ENCODE results near the gene LPCAT2. TPM values are rescaled to one million over a fixed set of nuclear protein-coding genes. Genes with fewer than 3 reads are reported as not detected.
A peak's percentile ranks its signal among the peaks of the same experiment; 100 is the strongest.

The LPCAT2 gene
- polyA plus RNA-seq, 3 donors = 28.5 to 49.7 (median 47.1) TPM

DNA sequence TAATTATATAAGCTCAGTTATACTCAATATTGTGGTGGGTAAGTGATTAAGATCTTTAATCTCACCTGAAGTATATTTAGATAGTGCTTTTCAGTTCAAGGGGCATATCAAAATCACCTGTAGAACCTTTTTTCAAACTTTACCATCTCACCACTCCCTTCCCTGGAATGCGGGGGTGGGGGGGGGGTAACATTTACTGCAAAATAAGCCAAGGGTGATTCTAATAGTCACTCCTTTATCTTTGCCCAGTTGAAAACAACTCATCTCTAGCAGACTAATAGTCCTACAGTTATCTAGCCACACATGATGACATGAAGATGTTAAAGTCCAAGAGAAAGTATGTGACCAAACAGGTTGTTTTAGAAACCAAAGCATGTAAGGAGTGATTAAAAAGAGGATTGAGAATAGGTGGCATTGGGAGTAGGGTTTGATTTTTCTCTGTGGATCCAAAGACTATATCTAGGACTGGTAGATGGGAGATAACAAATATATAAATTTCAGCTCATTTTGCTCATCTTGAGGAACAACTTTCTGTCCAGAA, 21.5 kb downstream of the LPCAT2 start:
- peak overlapping the region in 1 of 7 donors; percentile 12 for H3K27ac Mint-ChIP-seq
- intact Hi-C loops (cut with micrococcal nuclease) = no loop called here

DNA sequence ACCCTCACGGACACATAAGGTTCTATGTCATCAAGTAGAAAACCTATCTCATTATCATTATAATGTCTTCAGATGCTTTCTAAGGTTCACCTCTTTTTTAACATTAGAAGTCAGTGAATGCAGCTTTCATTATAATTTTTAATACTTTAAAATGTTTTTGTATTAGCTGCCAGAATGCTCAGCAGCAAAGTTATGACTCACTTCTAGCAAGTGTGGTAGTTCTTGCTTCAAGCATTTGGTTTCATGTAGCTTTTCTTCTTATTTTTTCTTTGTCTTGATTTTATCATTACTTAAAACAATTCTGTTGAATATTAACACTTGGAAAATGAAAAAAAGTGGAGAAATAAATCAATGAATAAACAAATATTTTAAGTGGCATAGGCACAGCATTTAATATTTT, 23.4 kb downstream of the LPCAT2 start:
- H3K79me2 ChIP-seq (ENCODE audit: insufficient read depth, low read length) = no peaks in the 10 kb centered on the region
- no peak overlapping the region for H3K9ac ChIP-seq (ENCODE audit: insufficient read depth, low read length, poor library complexity, severe bottlenecking)
- no peaks in the 10 kb centered on the region for H3K9me3 ChIP-seq (replicated peaks in 1 of 2; ENCODE audit: control insufficient read depth in 1 of 2, insufficient read depth in 1 of 2, low read length in 2 of 2)
- H3K27ac ChIP-seq (ENCODE audit: low read depth in 1 of 2, low read length in 2 of 2) = no peak overlapping the region
- Mint-ChIP-seq H3K36me3 (peaks cover 56 to 58% of the 10 kb centered on the region in 2 donors), H3K9me3 (peaks cover 0 to 3% (median 0%) of the 10 kb centered on the region in 7 donors), H3K27me3 (ENCODE audit: low read depth in 3 of 3) (no peaks in the 10 kb centered on the region), H3K4me1 (peaks cover 12% of the 10 kb centered on the region), H3K4me3 (no peak overlapping the region), H3K27ac (peak overlapping the region in 1 of 7 donors; percentile 19)
- H3K27me3 ChIP-seq (ENCODE audit: control insufficient read depth in 2 of 2, insufficient read depth in 2 of 2, low read length in 2 of 2) = no peaks in the 10 kb centered on the region
- WGBS (ENCODE audit: insufficient coverage) = no CpG with 5 or more reads among the region's 1 CpG
- TF ChIP-seq, protein P1, sequence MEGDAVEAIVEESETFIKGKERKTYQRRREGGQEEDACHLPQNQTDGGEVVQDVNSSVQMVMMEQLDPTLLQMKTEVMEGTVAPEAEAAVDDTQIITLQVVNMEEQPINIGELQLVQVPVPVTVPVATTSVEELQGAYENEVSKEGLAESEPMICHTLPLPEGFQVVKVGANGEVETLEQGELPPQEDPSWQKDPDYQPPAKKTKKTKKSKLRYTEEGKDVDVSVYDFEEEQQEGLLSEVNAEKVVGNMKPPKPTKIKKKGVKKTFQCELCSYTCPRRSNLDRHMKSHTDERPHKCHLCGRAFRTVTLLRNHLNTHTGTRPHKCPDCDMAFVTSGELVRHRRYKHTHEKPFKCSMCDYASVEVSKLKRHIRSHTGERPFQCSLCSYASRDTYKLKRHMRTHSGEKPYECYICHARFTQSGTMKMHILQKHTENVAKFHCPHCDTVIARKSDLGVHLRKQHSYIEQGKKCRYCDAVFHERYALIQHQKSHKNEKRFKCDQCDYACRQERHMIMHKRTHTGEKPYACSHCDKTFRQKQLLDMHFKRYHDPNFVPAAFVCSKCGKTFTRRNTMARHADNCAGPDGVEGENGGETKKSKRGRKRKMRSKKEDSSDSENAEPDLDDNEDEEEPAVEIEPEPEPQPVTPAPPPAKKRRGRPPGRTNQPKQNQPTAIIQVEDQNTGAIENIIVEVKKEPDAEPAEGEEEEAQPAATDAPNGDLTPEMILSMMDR (IDR thresholded peaks at IDR 0.05) = no peak
- H2AFZ ChIP-seq (ENCODE audit: insufficient read depth, low read depth, low read length, poor library complexity, severe bottlenecking) = no peak overlapping the region
- H4K20me1 ChIP-seq (ENCODE audit: insufficient read depth, low read length) = peaks cover 3% of the 10 kb centered on the region
- H3K4me3 ChIP-seq (replicated peaks in 1 of 3; ENCODE audit: low read depth in 2 of 3, low read length in 3 of 3) = no peak overlapping the region
- H3K4me1 ChIP-seq (ENCODE audit: control insufficient read depth in 1 of 2, insufficient read depth in 2 of 2, low read length in 2 of 2) = peaks cover 3 to 13% of the 10 kb centered on the region in 2 donors
- no peak overlapping the region for H3K4me2 ChIP-seq (replicated peaks; ENCODE audit: extremely low read depth, low read length, poor library complexity, severe bottlenecking)
- H3K36me3 ChIP-seq (replicated peaks in 1 of 2; ENCODE audit: control insufficient read depth in 1 of 2, insufficient read depth in 2 of 2, low read length in 2 of 2) = peaks cover 56 to 89% of the 10 kb centered on the region in 2 donors
- DNase-seq = no peak
- intact Hi-C loops (cut with micrococcal nuclease) = no loop called here

More for the DNA sequence above, 21.5 kb downstream of the LPCAT2 start:
- Histone ChIP-seq H3K27me3 (ENCODE audit: control insufficient read depth in 2 of 2, insufficient read depth in 2 of 2, low read length in 2 of 2) (no peaks in the 10 kb centered on the region), H3K79me2 (ENCODE audit: insufficient read depth, low read length) (no peaks in the 10 kb centered on the region), H3K27ac (ENCODE audit: low read depth in 1 of 2, low read length in 2 of 2) (no peak overlapping the region), H3K9ac (ENCODE audit: insufficient read depth, low read length, poor library complexity, severe bottlenecking) (no peak overlapping the region), H3K4me3 (replicated peaks in 1 of 3; ENCODE audit: low read depth in 2 of 3, low read length in 3 of 3) (no peak overlapping the region), H4K20me1 (ENCODE audit: insufficient read depth, low read length) (peaks cover 4% of the 10 kb centered on the region), H3K9me3 (replicated peaks in 1 of 2; ENCODE audit: control insufficient read depth in 1 of 2, insufficient read depth in 1 of 2, low read length in 2 of 2) (no peaks in the 10 kb centered on the region), H3K4me2 (replicated peaks; ENCODE audit: extremely low read depth, low read length, poor library complexity, severe bottlenecking) (no peak overlapping the region), H3K36me3 (replicated peaks in 1 of 2; ENCODE audit: control insufficient read depth in 1 of 2, insufficient read depth in 2 of 2, low read length in 2 of 2) (peaks cover 57 to 84% of the 10 kb centered on the region in 2 donors), H2AFZ (ENCODE audit: insufficient read depth, low read depth, low read length, poor library complexity, severe bottlenecking) (no peak overlapping the region), H3K4me1 (ENCODE audit: control insufficient read depth in 1 of 2, insufficient read depth in 2 of 2, low read length in 2 of 2) (peaks cover 3 to 10% of the 10 kb centered on the region in 2 donors)
- H3K4me1 Mint-ChIP-seq = peaks cover 8% of the 10 kb centered on the region
- H3K9me3 Mint-ChIP-seq = peaks cover 0 to 3% (median 0%) of the 10 kb centered on the region in 7 donors
- no peaks in the 10 kb centered on the region for H3K27me3 Mint-ChIP-seq (ENCODE audit: low read depth in 3 of 3)
- no peak overlapping the region for H3K4me3 Mint-ChIP-seq
- no peak for DNase-seq
- TF ChIP-seq, protein P1 (IDR thresholded peaks at IDR 0.05) = no peak
- WGBS (ENCODE audit: insufficient coverage) = no CpG with 5 or more reads among the region's 1 CpG
- peaks cover 52 to 59% of the 10 kb centered on the region in 2 donors for H3K36me3 Mint-ChIP-seq
